ENCODE data around the gene KCNG3.

Gene KCNG3

DNA sequence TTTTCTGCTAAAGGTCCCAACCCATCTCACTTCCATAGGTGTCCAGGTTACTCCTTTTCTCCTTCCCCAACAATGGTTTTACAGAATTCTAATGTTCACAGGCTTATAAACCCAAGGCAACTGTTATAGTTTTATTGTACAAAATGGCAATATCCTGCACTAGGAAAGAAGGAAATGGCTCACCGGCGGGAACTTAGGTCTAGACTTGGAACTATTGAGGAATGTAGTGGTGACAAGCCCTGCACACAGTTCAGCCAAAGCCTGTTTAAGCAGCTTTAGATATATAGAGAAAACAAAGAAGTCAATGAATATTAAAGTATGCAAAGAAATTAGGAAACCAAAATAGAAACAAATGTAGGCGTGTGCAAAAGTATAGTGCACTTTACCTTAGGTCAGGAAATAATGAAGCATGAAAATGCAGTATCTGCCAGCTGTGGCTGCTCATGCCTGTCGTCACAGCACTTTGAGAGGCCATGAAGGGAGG, 22.7 kb upstream of the KCNG3 start:
- no peak for DNase-seq (ENCODE audit: low read depth)
- H3K4me3 ChIP-seq (ENCODE audit: low read length): no peak overlapping the region
- TF ChIP-seq, protein P1, sequence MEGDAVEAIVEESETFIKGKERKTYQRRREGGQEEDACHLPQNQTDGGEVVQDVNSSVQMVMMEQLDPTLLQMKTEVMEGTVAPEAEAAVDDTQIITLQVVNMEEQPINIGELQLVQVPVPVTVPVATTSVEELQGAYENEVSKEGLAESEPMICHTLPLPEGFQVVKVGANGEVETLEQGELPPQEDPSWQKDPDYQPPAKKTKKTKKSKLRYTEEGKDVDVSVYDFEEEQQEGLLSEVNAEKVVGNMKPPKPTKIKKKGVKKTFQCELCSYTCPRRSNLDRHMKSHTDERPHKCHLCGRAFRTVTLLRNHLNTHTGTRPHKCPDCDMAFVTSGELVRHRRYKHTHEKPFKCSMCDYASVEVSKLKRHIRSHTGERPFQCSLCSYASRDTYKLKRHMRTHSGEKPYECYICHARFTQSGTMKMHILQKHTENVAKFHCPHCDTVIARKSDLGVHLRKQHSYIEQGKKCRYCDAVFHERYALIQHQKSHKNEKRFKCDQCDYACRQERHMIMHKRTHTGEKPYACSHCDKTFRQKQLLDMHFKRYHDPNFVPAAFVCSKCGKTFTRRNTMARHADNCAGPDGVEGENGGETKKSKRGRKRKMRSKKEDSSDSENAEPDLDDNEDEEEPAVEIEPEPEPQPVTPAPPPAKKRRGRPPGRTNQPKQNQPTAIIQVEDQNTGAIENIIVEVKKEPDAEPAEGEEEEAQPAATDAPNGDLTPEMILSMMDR (conservative IDR thresholded peaks at IDR 0.05; ENCODE audit: low read depth, low read length): no peak

DNA sequence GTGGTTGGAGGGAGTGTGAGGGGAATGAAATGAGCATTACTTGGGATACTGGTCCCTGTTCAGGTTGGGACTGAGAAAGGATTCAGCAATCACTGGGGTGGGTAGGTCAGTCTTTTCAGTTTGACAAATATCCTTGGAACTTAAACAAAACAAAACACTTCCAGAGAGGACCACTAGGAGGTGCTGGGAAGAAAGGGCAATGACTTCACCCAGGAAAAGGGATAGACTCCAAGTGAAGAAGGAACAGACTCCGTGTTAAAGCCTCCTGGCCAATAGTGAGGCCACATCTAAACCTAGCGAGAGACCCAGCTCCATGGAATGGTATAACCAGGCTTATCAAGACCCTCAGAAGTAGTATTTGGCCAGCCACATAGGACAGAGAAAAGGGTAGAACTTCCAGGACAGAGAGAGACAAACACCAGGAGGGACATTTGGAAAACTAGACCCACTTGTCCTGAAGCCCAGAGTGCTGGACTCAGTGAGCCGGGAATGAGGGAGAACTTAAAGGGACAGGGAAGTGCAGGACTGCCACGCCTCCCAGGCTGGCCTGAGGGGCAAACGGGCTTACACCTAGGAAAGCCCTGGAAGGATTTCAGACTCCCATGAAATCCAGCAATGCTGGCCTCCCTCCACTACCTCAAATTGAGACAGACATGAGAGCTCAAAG, 19.6 kb upstream of the KCNG3 start:
- H3K4me3 ChIP-seq (ENCODE audit: low read length): no peak overlapping the region
- TF ChIP-seq, protein P1 (conservative IDR thresholded peaks at IDR 0.05; ENCODE audit: low read depth, low read length): peak; percentile 76
- no peak for DNase-seq (ENCODE audit: low read depth)

DNA sequence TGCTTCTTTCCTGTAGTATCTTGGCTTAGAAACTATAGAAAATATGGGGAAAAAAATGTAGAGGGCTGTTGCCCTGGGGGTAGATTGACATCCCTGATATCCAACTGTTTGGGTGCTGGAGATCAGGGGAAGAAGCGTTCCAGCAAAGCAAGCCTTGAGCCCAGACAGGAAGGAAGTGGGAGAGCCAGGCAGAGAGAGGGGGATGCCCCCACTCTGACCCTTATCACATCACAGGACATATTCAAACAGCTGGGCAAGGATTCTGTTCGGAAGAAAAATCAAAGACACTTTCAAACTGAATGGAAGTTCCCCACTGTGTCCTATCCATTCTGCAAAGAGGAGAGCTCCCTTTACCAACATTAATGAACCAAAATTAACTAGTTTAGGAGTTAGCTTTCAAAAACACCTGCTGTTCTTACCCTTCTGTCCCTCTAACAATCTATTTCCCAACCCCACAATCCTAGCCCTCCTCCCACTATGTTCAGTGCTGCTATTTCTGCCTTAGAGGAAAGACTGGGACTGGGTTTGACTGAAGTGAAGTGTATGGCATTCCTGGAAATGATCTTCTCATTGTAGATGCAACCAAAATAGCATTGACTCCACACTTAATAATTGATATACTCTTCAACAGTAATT, 16.9 kb upstream of the KCNG3 start:
- no peak for DNase-seq (ENCODE audit: low read depth)
- TF ChIP-seq, protein P1 (conservative IDR thresholded peaks at IDR 0.05; ENCODE audit: low read depth, low read length): no peak
- H3K4me3 ChIP-seq (ENCODE audit: low read length): no peak overlapping the region

DNA sequence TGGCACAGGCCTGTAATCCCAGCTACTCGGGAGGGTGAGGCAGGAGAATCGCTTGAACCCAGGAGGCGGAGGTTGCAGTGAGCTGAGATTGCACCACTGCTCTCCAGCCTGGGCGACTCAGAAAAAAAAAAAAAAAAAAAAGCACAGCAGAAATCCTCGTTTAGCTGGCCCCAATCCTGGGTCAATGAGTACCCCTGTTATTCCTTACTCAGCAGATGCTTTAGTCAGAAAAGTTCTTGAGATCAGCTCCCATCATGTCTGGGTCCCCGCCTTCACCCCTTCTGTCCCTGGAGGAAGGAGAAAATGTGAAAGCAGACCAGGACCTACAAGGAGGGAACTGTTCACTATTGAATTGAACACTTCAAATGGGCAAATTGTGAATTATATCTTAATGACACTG, 16.4 kb upstream of the KCNG3 start:
- H3K4me3 ChIP-seq (ENCODE audit: low read length): no peak overlapping the region
- DNase-seq (ENCODE audit: low read depth): no peak
- TF ChIP-seq, protein P1 (conservative IDR thresholded peaks at IDR 0.05; ENCODE audit: low read depth, low read length): no peak

DNA sequence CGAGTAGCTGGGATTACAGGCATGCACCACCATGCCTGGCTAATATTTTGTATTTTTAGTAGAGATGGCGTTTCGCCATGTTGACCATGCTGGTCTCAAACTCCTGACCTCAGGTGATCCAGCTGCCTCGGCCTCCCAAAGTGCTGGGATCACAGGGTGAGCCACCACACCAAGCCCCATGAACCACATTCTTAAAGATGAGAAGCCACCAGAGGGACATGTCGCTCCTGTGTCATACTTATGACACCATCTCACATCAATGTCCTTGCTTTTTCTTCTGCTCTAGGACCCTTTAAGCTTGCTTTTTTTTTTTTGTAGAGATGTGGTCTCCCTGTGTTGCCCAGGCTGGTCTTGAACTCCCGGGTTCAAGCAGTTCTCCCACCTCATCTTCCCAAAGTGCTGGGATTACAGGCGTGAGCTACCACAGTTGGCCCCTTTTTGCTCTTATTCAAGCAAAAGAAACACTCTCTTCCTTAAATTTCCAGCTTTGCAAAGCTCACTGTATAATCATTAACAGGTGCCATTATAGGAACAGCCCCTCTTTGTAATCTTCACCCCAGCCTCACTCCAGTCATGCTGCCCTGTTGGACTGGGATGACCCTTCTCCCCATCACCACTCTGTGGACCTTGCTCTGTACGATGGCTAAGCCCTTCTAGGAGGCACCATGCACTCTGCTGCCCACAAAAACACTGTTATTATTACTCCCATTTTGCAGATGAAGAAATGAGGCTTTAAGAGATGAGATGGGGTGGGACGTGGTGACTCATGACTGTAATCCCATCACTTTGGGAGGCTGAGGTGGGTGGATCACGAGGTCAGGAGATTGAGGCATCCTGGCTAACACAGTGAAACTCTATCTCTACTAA, 10.8 kb upstream of the KCNG3 start:
- no peak for DNase-seq (ENCODE audit: low read depth)
- no peak overlapping the region for H3K4me3 ChIP-seq (ENCODE audit: low read length)
- TF ChIP-seq, protein P1 (conservative IDR thresholded peaks at IDR 0.05; ENCODE audit: low read depth, low read length): no peak

DNA sequence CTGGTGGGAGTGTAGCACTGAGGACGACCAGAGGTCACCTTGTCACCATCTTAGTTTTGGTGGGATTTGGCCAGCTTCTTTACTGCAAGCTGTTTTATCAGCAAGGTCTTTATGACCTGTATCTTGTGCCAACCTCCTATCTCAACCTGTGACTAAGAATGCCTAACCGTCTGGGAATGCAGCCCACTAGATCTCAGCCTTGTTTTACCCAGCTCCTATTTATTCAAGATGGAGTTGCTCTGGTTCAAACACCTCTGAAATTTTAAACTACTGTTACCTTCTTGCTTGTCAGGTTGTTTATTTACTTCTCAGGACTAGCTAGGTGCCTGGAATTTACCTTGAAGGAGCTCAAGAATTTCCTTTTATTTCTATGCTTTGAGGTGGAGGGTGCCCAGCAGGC, 9.5 kb upstream of the KCNG3 start:
- no peak for DNase-seq (ENCODE audit: low read depth)
- TF ChIP-seq, protein P1 (conservative IDR thresholded peaks at IDR 0.05; ENCODE audit: low read depth, low read length): no peak
- no peak overlapping the region for H3K4me3 ChIP-seq (ENCODE audit: low read length)
